Measurements from ENCODE around the gene IVD.

IVD gene

GRCh38 chr15:40379374-40379773 is 26.2 kb upstream of the IVD start:
- DNase-seq: no peak

- no peak for DNase-seq
Measured at GRCh38 chr15:40379853-40380252, 25.7 kb upstream of the IVD start.

GRCh38 chr15:40380636-40381035 is 25.0 kb upstream of the IVD start:
- DNase-seq: no peak

- DNase-seq: no peak
Measured at GRCh38 chr15:40381818-40382529, 23.6 kb upstream of the IVD start.

GRCh38 chr15:40382580-40383456 is 22.8 kb upstream of the IVD start, which contains the start of gene KNSTRN:
TSS of gene KNSTRN (plus strand) at chr15:40382721. CDS start at chr15:40382836, 115 bp downstream.
- peak; percentile 92 to 95 for DNase-seq

- DNase-seq: no peak
Measured at GRCh38 chr15:40386480-40386879, 19.1 kb upstream of the IVD start.

- DNase-seq: no peak
Measured at GRCh38 chr15:40388941-40389823, 16.4 kb upstream of the IVD start.

GRCh38 chr15:40389824-40390595 is 15.6 kb upstream of the IVD start:
- DNase-seq: no peak

GRCh38 chr15:40392986-40393948 is 12.3 kb upstream of the IVD start:
- no peak for DNase-seq

- no peak for DNase-seq
Measured at GRCh38 chr15:40397688-40398412, 7.7 kb upstream of the IVD start.

GRCh38 chr15:40398413-40398873 is 7.2 kb upstream of the IVD start:
- no peak for DNase-seq

GRCh38 chr15:40399370-40399769 is 6.2 kb upstream of the IVD start:
- no peak for DNase-seq

- DNase-seq: no peak
Measured at GRCh38 chr15:40407330-40407990, 1.9 kb downstream of the IVD start.

GRCh38 chr15:40409366-40409765 is 3.8 kb downstream of the IVD start:
- DNase-seq: no peak

GRCh38 chr15:40410476-40410875 is 4.9 kb downstream of the IVD start:
- no peak for DNase-seq

GRCh38 chr15:40412095-40412759 is 6.6 kb downstream of the IVD start:
- DNase-seq: no peak

- no peak for DNase-seq
Measured at GRCh38 chr15:40413036-40413435, 7.4 kb downstream of the IVD start.

- no peak for DNase-seq
Measured at GRCh38 chr15:40414816-40415215, 9.2 kb downstream of the IVD start.

GRCh38 chr15:40415226-40415625 is 9.6 kb downstream of the IVD start:
- DNase-seq: no peak
